Neural progenitor cell (in vitro differentiated cells): Measurements from ENCODE around the gene EYS.

Experiments used
- CTCF ChIP-seq: fragments of 200-600 bp; sonication (generic); IDR thresholded peaks from 2 replicates; pipeline ENCODE4 v1.5.1; 2017; ENCODE audit warnings: antibody characterized with exemption, mild to moderate bottlenecking
- EZH2 ChIP-seq: fragments of 200-600 bp; sonication (generic); IDR thresholded peaks from 2 replicates; pipeline ENCODE4 v1.6.1; 2017; ENCODE audit warnings: antibody characterized with exemption, mild to moderate bottlenecking, moderate library complexity
- EZH2phosphoT487 ChIP-seq: fragments of 200-600 bp; sonication (generic); IDR thresholded peaks from 2 replicates; pipeline ENCODE4 v1.6.1; 2017; ENCODE audit warnings: antibody characterized with exemption

DNA sequence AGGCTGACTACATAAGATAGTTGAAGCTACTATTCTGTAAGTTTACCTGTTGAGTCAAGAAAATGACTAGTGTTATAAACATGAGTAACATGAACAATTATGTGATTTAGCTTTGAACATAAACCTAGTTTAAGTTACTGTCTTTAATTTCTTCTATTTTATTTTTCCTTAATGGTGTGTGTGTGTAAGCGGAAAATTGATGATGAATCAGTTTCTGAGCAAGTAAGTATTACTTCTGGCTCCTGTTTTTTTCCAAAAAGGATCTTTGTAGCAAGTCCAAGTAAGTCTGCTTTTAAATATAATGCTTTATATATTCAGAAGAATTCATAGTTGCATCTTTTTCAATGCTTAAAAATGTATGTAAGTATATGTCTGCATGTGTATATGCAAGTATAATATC is 786.8 kb downstream of the EYS start:
- TF ChIP-seq CTCF (no peak), EZH2 (no peak), EZH2phosphoT487 (no peak)
